ENCODE measurements around the gene NDP.

The NDP gene
- 0 reads per million in 9 experiments for total RNA-seq

GRCh38 chrX:43973249-43974099 lies at the start of gene NDP:
TSS of gene NDP (minus strand) at chrX:43973390. CDS start at chrX:43958645, 14,745 bp downstream.
- H3K36me3 Mint-ChIP-seq (ENCODE audit: insufficient read depth): no peaks in the 10 kb centered on the region
- H3K4me3 Mint-ChIP-seq: peak within 1 kb of the TSS; percentile 28 to 66
- H3K27ac Mint-ChIP-seq: no peak within 1 kb of the TSS
- DNase-seq (no peak), ATAC-seq (replicated peaks) (no peak)
- peaks cover 0 to 2% of the 10 kb centered on the region in 2 donors for H3K4me1 Mint-ChIP-seq (ENCODE audit: low read depth in 2 of 2)
- no peaks in the 10 kb centered on the region for H3K9me3 Mint-ChIP-seq
- peaks cover 15 to 25% of the 10 kb centered on the region in 2 donors for H3K27me3 Mint-ChIP-seq

GRCh38 chrX:44022964-44023363 lies 49.8 kb upstream of the NDP start:
- H3K27me3 Mint-ChIP-seq: no peaks in the 10 kb centered on the region
- peaks cover 4 to 5% of the 10 kb centered on the region in 2 donors for H3K4me1 Mint-ChIP-seq (ENCODE audit: low read depth in 2 of 2)
- no peaks in the 10 kb centered on the region for H3K36me3 Mint-ChIP-seq (ENCODE audit: insufficient read depth)
- no peak overlapping the region for H3K4me3 Mint-ChIP-seq
- H3K9me3 Mint-ChIP-seq: no peaks in the 10 kb centered on the region
- ATAC-seq (replicated peaks) (no peak), DNase-seq (no peak)
- no peak overlapping the region for H3K27ac Mint-ChIP-seq

- ATAC-seq (replicated peaks) (peak; percentile 54), DNase-seq (no peak)
- H3K4me3 Mint-ChIP-seq: no peak overlapping the region
- no peaks in the 10 kb centered on the region for H3K36me3 Mint-ChIP-seq (ENCODE audit: insufficient read depth)
- no peak overlapping the region for H3K27ac Mint-ChIP-seq
- H3K27me3 Mint-ChIP-seq: no peaks in the 10 kb centered on the region
- peaks cover 4 to 5% of the 10 kb centered on the region in 2 donors for H3K4me1 Mint-ChIP-seq (ENCODE audit: low read depth in 2 of 2)
- no peaks in the 10 kb centered on the region for H3K9me3 Mint-ChIP-seq
Measured at GRCh38 chrX:44020693-44021092, 47.5 kb upstream of the NDP start.

GRCh38 chrX:44019911-44020310 lies 46.7 kb upstream of the NDP start:
- Mint-ChIP-seq H3K9me3 (no peaks in the 10 kb centered on the region), H3K4me3 (no peak overlapping the region), H3K27me3 (no peaks in the 10 kb centered on the region), H3K4me1 (ENCODE audit: low read depth in 2 of 2) (peaks cover 2 to 5% of the 10 kb centered on the region in 2 donors), H3K36me3 (ENCODE audit: insufficient read depth) (no peaks in the 10 kb centered on the region), H3K27ac (no peak overlapping the region)
- ATAC-seq (replicated peaks): no peak
- DNase-seq: no peak

- H3K4me1 Mint-ChIP-seq (ENCODE audit: low read depth in 2 of 2): peaks cover 4 to 6% of the 10 kb centered on the region in 2 donors
- no peaks in the 10 kb centered on the region for H3K36me3 Mint-ChIP-seq (ENCODE audit: insufficient read depth)
- H3K9me3 Mint-ChIP-seq: no peaks in the 10 kb centered on the region
- DNase-seq (no peak), ATAC-seq (replicated peaks) (no peak)
- no peak overlapping the region for H3K4me3 Mint-ChIP-seq
- H3K27ac Mint-ChIP-seq: no peak overlapping the region
- H3K27me3 Mint-ChIP-seq: no peaks in the 10 kb centered on the region
Measured at GRCh38 chrX:44017676-44018075, 44.5 kb upstream of the NDP start.

GRCh38 chrX:44016906-44017305 lies 43.7 kb upstream of the NDP start:
- ATAC-seq (replicated peaks) (no peak), DNase-seq (no peak)
- Mint-ChIP-seq H3K4me3 (no peak overlapping the region), H3K27ac (no peak overlapping the region), H3K4me1 (ENCODE audit: low read depth in 2 of 2) (peaks cover 6 to 12% of the 10 kb centered on the region in 2 donors), H3K27me3 (no peaks in the 10 kb centered on the region), H3K36me3 (ENCODE audit: insufficient read depth) (no peaks in the 10 kb centered on the region), H3K9me3 (no peaks in the 10 kb centered on the region)

GRCh38 chrX:44012484-44013096 lies 39.4 kb upstream of the NDP start:
- no peak overlapping the region for H3K27ac Mint-ChIP-seq
- H3K4me3 Mint-ChIP-seq: peak overlapping the region; percentile 20 to 44
- no peaks in the 10 kb centered on the region for H3K36me3 Mint-ChIP-seq (ENCODE audit: insufficient read depth)
- H3K4me1 Mint-ChIP-seq (ENCODE audit: low read depth in 2 of 2): peaks cover 9 to 16% of the 10 kb centered on the region in 2 donors
- DNase-seq: peak; percentile 1 to 16 (median 14)
- peak; percentile 97 for ATAC-seq (replicated peaks)
- no peaks in the 10 kb centered on the region for H3K27me3 Mint-ChIP-seq
- H3K9me3 Mint-ChIP-seq: no peaks in the 10 kb centered on the region

GRCh38 chrX:44011506-44011905 lies 38.3 kb upstream of the NDP start:
- H3K27ac Mint-ChIP-seq: peak overlapping the region in 1 of 2 donors; percentile 28
- no peaks in the 10 kb centered on the region for H3K9me3 Mint-ChIP-seq
- no peak for ATAC-seq (replicated peaks)

GRCh38 chrX:44010626-44011025 lies 37.4 kb upstream of the NDP start:
- no peaks in the 10 kb centered on the region for H3K36me3 Mint-ChIP-seq (ENCODE audit: insufficient read depth)
- H3K9me3 Mint-ChIP-seq: no peaks in the 10 kb centered on the region
- ATAC-seq (replicated peaks) (no peak), DNase-seq (no peak)
- H3K27me3 Mint-ChIP-seq: no peaks in the 10 kb centered on the region
- H3K4me3 Mint-ChIP-seq: no peak overlapping the region
- H3K4me1 Mint-ChIP-seq (ENCODE audit: low read depth in 2 of 2): peaks cover 9 to 16% of the 10 kb centered on the region in 2 donors
- no peak overlapping the region for H3K27ac Mint-ChIP-seq

More at GRCh38 chrX:44011506-44011905, 38.3 kb upstream of the NDP start:
- H3K36me3 Mint-ChIP-seq (ENCODE audit: insufficient read depth): no peaks in the 10 kb centered on the region
- DNase-seq: no peak
- H3K27me3 Mint-ChIP-seq: no peaks in the 10 kb centered on the region
- H3K4me1 Mint-ChIP-seq (ENCODE audit: low read depth in 2 of 2): peaks cover 9 to 16% of the 10 kb centered on the region in 2 donors
- no peak overlapping the region for H3K4me3 Mint-ChIP-seq

GRCh38 chrX:44006081-44006480 lies 32.9 kb upstream of the NDP start:
- ATAC-seq (replicated peaks) (no peak), DNase-seq (no peak)
- no peaks in the 10 kb centered on the region for H3K36me3 Mint-ChIP-seq (ENCODE audit: insufficient read depth)
- no peaks in the 10 kb centered on the region for H3K4me1 Mint-ChIP-seq (ENCODE audit: low read depth in 2 of 2)
- no peaks in the 10 kb centered on the region for H3K27me3 Mint-ChIP-seq
- H3K4me3 Mint-ChIP-seq: no peak overlapping the region
- H3K27ac Mint-ChIP-seq: no peak overlapping the region
- H3K9me3 Mint-ChIP-seq: no peaks in the 10 kb centered on the region

- Mint-ChIP-seq H3K27me3 (peaks cover 6 to 11% of the 10 kb centered on the region in 2 donors), H3K4me1 (ENCODE audit: low read depth in 2 of 2) (no peaks in the 10 kb centered on the region), H3K4me3 (no peak overlapping the region), H3K36me3 (ENCODE audit: insufficient read depth) (no peaks in the 10 kb centered on the region), H3K9me3 (no peaks in the 10 kb centered on the region), H3K27ac (no peak overlapping the region)
- DNase-seq (no peak), ATAC-seq (replicated peaks) (no peak)
Measured at GRCh38 chrX:44003975-44004374, 30.8 kb upstream of the NDP start.

GRCh38 chrX:44002567-44002966 lies 29.4 kb upstream of the NDP start:
- Mint-ChIP-seq H3K9me3 (no peaks in the 10 kb centered on the region), H3K4me3 (no peak overlapping the region), H3K27me3 (peaks cover 6 to 11% of the 10 kb centered on the region in 2 donors), H3K4me1 (ENCODE audit: low read depth in 2 of 2) (no peaks in the 10 kb centered on the region), H3K27ac (no peak overlapping the region), H3K36me3 (ENCODE audit: insufficient read depth) (no peaks in the 10 kb centered on the region)
- ATAC-seq (replicated peaks) (no peak), DNase-seq (no peak)

- Mint-ChIP-seq H3K36me3 (ENCODE audit: insufficient read depth) (no peaks in the 10 kb centered on the region), H3K4me3 (no peak overlapping the region), H3K27ac (no peak overlapping the region), H3K9me3 (no peaks in the 10 kb centered on the region), H3K27me3 (peaks cover 6 to 11% of the 10 kb centered on the region in 2 donors), H3K4me1 (ENCODE audit: low read depth in 2 of 2) (no peaks in the 10 kb centered on the region)
- ATAC-seq (replicated peaks): no peak
- DNase-seq: no peak
Measured at GRCh38 chrX:43998374-43998773, 25.2 kb upstream of the NDP start.

- Mint-ChIP-seq H3K9me3 (no peaks in the 10 kb centered on the region), H3K4me1 (ENCODE audit: low read depth in 2 of 2) (no peaks in the 10 kb centered on the region), H3K27me3 (peaks cover 6 to 11% of the 10 kb centered on the region in 2 donors), H3K36me3 (ENCODE audit: insufficient read depth) (no peaks in the 10 kb centered on the region), H3K4me3 (no peak overlapping the region), H3K27ac (no peak overlapping the region)
- ATAC-seq (replicated peaks) (no peak), DNase-seq (no peak)
Measured at GRCh38 chrX:43996491-43996890, 23.3 kb upstream of the NDP start.
